ENCODE results near the gene YIPF3.

YIPF3 gene

DNA sequence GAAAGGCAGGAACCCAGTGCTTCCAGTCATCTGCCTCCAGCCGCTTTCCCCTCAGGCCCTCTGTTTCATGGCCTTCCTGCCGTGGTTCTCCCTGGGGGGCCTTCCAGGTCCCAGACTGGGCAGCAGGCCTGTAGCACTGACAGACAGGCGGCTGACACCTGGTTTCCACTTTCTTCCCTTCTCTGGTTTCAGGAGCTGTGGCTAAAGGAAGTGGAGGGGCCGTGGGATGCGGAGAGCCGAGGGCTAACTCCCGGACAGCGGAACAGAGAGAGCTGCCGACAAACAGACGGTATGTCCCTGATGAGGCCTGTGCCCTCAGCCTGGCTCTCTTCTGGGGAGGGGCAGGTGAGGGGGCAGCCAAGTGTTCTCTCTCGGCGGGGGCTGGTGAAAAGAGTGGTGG, 19.0 kb downstream of the YIPF3 start:
- Histone ChIP-seq H3K9me3 (ENCODE audit: control insufficient read depth, low read length) (no peaks in the 10 kb centered on the region), H3K4me3 (ENCODE audit: low read depth, low read length) (no peak overlapping the region), H3K36me3 (ENCODE audit: control insufficient read depth, insufficient read depth, low read length) (no peaks in the 10 kb centered on the region), H3K79me2 (peaks cover 6% of the 10 kb centered on the region), H3K4me1 (peaks cover 2% of the 10 kb centered on the region), H2AFZ (no peak overlapping the region), H3K9ac (no peak overlapping the region), H3K27me3 (ENCODE audit: control insufficient read depth, insufficient read depth, low read length) (no peaks in the 10 kb centered on the region), H3K27ac (no peak overlapping the region), H3K4me2 (ENCODE audit: low read length) (no peak overlapping the region)
- TF ChIP-seq, protein P1, sequence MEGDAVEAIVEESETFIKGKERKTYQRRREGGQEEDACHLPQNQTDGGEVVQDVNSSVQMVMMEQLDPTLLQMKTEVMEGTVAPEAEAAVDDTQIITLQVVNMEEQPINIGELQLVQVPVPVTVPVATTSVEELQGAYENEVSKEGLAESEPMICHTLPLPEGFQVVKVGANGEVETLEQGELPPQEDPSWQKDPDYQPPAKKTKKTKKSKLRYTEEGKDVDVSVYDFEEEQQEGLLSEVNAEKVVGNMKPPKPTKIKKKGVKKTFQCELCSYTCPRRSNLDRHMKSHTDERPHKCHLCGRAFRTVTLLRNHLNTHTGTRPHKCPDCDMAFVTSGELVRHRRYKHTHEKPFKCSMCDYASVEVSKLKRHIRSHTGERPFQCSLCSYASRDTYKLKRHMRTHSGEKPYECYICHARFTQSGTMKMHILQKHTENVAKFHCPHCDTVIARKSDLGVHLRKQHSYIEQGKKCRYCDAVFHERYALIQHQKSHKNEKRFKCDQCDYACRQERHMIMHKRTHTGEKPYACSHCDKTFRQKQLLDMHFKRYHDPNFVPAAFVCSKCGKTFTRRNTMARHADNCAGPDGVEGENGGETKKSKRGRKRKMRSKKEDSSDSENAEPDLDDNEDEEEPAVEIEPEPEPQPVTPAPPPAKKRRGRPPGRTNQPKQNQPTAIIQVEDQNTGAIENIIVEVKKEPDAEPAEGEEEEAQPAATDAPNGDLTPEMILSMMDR (IDR thresholded peaks at IDR 0.05) = no peak

DNA sequence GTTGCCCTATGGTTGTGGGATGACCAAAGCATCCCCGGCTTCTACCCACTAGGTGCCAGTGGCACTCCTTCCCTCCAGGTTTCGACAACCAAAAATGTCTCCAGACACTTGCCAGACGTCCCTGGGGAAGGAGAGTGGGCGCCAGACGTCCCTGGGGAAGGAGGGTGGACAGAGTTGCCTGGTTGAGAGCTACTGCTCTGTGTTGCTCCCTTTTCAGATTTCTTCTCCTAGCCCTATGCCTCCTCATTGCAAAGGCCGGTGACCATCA, 19.7 kb downstream of the YIPF3 start:
- H3K9ac ChIP-seq = no peak overlapping the region
- H3K27me3 ChIP-seq (ENCODE audit: control insufficient read depth, insufficient read depth, low read length) = no peaks in the 10 kb centered on the region
- H3K36me3 ChIP-seq (ENCODE audit: control insufficient read depth, insufficient read depth, low read length) = no peaks in the 10 kb centered on the region
- H3K4me3 ChIP-seq (ENCODE audit: low read depth, low read length) = no peak overlapping the region
- H3K4me2 ChIP-seq (ENCODE audit: low read length) = no peak overlapping the region
- H3K9me3 ChIP-seq (ENCODE audit: control insufficient read depth, low read length) = no peaks in the 10 kb centered on the region
- H2AFZ ChIP-seq = no peak overlapping the region
- TF ChIP-seq, protein P1 (IDR thresholded peaks at IDR 0.05) = no peak
- peaks cover 2% of the 10 kb centered on the region for H3K4me1 ChIP-seq
- H3K79me2 ChIP-seq = peaks cover 9% of the 10 kb centered on the region
- H3K27ac ChIP-seq = no peak overlapping the region

DNA sequence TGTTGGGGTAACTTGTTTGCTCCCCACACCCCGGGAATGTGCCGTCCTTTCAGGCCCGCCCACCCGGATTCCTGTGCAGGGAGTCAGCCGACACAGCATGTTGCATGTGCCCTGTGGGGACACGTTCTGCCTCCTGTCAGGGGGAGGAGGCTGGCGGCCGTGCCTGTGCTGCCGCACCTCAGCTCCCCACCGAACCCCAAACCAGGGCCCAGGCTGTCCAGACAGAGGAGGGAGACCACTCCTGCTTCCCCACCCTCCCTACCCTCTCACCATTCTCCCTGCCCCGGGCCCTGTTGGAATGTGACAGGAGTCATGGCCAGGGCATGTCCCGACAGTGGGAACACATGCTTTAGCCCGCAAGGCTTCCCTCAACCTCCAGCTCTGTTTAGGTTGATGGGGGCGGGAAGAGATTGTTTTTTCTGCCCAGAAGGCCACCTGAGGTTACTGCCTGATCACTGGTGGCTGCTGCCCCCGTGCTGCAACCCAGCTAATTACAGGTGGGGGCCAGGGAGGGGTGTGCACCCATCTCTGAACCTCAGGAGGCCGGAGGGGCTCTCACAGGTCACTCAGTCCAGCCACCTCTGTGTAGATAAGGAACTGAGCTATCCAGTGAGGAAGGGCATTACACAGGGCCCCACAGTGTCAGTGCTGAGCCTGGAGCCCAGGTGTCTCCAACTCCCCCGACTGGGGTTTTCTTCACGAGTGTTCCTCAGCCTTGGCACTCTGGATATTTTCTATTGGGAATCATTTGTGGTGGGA, 20.2 kb downstream of the YIPF3 start:
- Histone ChIP-seq H3K4me2 (ENCODE audit: low read length) (no peak overlapping the region), H3K4me3 (ENCODE audit: low read depth, low read length) (no peak overlapping the region), H2AFZ (no peak overlapping the region), H3K27ac (no peak overlapping the region), H3K27me3 (ENCODE audit: control insufficient read depth, insufficient read depth, low read length) (no peaks in the 10 kb centered on the region), H3K9ac (no peak overlapping the region), H3K4me1 (peaks cover 2% of the 10 kb centered on the region), H3K9me3 (ENCODE audit: control insufficient read depth, low read length) (no peaks in the 10 kb centered on the region), H3K79me2 (peaks cover 9% of the 10 kb centered on the region), H3K36me3 (ENCODE audit: control insufficient read depth, insufficient read depth, low read length) (no peaks in the 10 kb centered on the region)
- TF ChIP-seq, protein P1 (IDR thresholded peaks at IDR 0.05) = peak; percentile 45

DNA sequence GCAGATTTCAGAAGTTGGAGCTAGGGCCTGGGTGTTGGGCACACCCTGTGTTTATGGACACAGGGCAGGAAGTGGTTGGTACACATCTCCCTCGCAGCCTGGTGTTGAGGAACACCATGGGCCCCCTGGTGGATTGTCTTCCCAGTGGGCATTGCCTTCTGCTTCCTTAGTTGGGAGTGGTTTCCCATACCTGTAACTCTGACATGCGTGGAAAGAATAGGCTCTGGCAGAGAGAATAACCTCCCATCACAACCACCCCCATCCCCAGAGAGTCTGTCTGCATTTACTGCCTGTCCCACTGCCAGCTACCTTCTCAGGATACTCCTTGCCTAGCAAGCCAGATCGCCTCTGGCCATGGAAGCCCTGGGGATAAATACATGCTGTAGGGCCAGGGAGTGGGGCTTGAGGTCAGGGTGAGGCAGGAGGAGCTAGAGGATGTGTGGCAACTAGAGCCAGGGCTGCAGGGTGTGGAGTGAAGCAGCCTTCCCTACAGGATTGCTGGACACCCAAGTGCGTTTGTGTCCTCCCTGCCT, 21.3 kb downstream of the YIPF3 start:
- Histone ChIP-seq H2AFZ (no peak overlapping the region), H3K27ac (no peak overlapping the region), H3K4me3 (ENCODE audit: low read depth, low read length) (no peak overlapping the region), H3K36me3 (ENCODE audit: control insufficient read depth, insufficient read depth, low read length) (no peaks in the 10 kb centered on the region), H3K27me3 (ENCODE audit: control insufficient read depth, insufficient read depth, low read length) (no peaks in the 10 kb centered on the region), H3K9me3 (ENCODE audit: control insufficient read depth, low read length) (no peaks in the 10 kb centered on the region), H3K79me2 (peaks cover 9% of the 10 kb centered on the region), H3K4me2 (ENCODE audit: low read length) (no peak overlapping the region), H3K4me1 (peaks cover 2% of the 10 kb centered on the region), H3K9ac (no peak overlapping the region)
- TF ChIP-seq, protein P1 (IDR thresholded peaks at IDR 0.05) = no peak

DNA sequence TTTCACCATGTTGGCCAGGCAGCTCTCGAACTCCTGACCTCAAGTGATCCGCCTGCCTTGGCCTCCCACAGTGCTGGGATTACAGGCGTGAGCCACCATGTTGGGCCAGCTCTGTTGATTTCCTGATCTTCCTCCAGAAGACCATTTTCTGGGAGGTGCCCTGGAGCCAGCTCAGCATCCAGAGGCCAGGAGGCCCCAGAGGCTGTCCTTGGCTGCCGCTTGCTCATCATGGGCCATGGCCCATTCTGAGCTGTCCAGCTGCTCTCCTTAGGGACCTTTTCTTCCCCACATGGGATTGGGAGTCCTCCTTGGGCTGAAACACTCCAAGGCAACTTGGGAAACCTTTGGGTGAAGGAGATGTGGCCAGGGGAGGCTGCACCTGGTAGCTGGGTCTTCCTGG, 22.0 kb downstream of the YIPF3 start:
- TF ChIP-seq, protein P1 (IDR thresholded peaks at IDR 0.05) = no peak
- Histone ChIP-seq H3K36me3 (ENCODE audit: control insufficient read depth, insufficient read depth, low read length) (no peaks in the 10 kb centered on the region), H3K27ac (no peak overlapping the region), H3K4me3 (ENCODE audit: low read depth, low read length) (no peak overlapping the region), H3K4me1 (peaks cover 2% of the 10 kb centered on the region), H3K4me2 (ENCODE audit: low read length) (no peak overlapping the region), H3K9ac (no peak overlapping the region), H3K27me3 (ENCODE audit: control insufficient read depth, insufficient read depth, low read length) (no peaks in the 10 kb centered on the region), H3K79me2 (peaks cover 15% of the 10 kb centered on the region), H2AFZ (no peak overlapping the region), H3K9me3 (ENCODE audit: control insufficient read depth, low read length) (no peaks in the 10 kb centered on the region)
